ENCODE measurements around the gene ACTG1. TPM values are rescaled to one million over a fixed set of nuclear protein-coding genes. Genes with fewer than 3 reads are reported as not detected.

The ACTG1 gene
- total and polyA plus RNA-seq, 4 donors: 1,438 to 2,547 (median 2,309) TPM

DNA sequence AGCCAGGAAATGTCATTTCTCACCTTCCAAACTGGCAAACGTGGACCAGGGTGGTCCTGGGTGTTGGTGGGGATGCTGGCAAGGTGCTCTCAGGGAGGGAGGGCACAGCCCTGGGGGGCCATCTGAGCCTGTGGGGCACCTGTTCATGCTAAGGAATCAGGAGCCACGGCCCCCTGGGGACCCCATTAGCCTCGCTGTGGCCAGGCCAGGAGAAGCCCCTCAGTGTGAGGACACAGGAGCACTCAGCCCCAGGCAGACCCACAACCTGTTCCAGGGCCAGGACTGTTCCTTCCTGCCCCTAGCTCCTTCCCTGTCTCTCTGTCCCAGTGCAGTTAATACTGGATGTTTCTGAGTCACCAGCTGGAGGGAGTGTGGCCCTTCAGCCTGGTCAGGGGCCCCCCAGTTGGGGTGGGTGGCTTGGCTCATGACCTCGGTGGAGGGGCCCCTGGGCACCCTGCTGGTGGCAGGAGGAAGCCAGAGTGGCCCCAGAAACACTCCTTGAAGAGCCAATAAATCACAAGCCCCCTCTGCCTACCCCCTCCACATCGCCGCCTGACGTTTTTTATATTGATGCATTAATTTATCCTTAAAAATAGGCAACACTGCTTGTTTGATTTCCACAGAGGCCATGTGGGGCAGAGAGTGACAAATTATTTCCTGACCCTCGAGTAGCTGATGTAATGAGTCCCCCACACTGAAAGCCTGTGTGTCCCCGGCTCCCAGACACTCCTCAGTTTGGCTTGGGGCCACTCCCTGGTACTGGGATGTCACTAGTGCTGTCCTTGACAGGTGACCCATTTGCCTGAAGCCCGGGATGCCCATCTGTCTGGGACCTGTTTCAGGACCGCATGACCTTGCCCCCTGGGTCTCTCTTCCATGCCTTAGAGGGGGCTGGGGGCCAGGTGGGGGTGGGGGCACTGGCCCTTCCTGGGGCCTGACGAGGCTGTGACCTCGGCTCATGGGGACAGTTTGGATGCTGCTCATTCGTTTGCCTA lies 22.3 kb downstream of the ACTG1 start:
- DNase-seq (no peak), ATAC-seq (ENCODE audit: low FRiP score) (no peak)
- intact Hi-C loops (cut with DNase I): no loop called here
- H3K9me3 ChIP-seq (ENCODE audit: control insufficient read depth, low read length): no peaks in the 10 kb centered on the region
- H3K27ac ChIP-seq (ENCODE audit: low read depth in 1 of 2, low read length in 2 of 2): no peak overlapping the region
- no peaks in the 10 kb centered on the region for H3K4me1 ChIP-seq (ENCODE audit: control insufficient read depth in 1 of 2, insufficient read depth in 2 of 2, low read length in 2 of 2)
- no peak overlapping the region for H3K4me3 ChIP-seq (ENCODE audit: low read length in 2 of 2)
- peaks cover 0 to 2% of the 10 kb centered on the region in 2 donors for H3K27me3 ChIP-seq (ENCODE audit: control insufficient read depth in 1 of 2, insufficient read depth in 2 of 2, low read length in 1 of 2)
- H3K36me3 ChIP-seq (ENCODE audit: control insufficient read depth in 1 of 2, insufficient read depth in 2 of 2, low read length in 1 of 2): no peaks in the 10 kb centered on the region
- WGBS, 2 donors: 71 to 74% methylated on average over 14 of the region's 14 CpGs

DNA sequence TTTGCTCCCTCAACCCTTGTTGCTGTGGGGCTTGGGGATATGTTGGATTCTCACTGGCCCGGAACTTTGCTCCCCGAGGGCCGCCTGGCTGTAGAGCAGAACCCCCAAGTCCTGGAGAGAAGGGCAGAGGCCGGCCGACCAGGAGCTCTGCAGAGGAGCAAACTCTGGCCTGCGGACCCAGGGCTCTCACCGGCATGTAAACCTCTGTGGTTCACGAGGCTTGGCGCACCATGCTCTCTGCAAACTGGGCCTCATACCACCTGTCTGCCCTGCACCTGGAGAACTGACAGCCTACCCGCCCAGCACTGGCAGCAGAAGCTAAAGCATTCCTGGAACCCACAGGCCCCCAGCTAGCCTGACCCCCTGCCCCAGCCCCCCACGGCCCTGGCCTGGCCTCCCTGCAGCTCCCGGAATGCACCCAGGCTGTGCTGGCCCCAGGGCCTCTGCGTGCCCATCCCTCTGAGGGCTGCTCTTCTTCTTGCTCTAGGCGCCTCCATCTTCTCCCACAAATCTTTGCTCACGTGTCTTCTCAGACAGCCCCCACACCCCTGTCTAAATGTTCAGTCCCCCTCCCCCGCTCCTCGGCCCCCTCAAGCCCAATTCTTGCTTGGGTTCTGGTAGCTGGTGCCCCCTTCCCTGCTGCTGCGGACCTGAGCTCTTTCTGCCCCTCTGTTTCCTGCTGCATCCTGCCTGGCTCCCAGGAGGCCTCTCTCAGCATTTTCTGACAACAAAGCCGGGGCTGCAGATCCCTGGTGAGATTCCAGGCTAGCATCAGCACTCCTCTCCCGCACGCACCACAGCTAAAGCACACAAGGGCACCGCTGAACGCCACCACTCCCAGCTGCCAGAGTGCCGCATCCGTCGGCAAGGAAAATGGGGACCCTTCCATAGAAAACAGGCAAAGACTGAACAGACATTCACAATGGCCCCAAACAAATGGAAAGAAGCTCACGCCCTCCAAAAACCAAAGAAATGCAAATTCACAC lies 23.3 kb downstream of the ACTG1 start:
- Histone ChIP-seq H3K27ac (ENCODE audit: low read depth in 1 of 2, low read length in 2 of 2) (no peak overlapping the region), H3K36me3 (ENCODE audit: control insufficient read depth in 1 of 2, insufficient read depth in 2 of 2, low read length in 1 of 2) (no peaks in the 10 kb centered on the region), H3K4me3 (ENCODE audit: low read length in 2 of 2) (no peak overlapping the region), H3K9me3 (ENCODE audit: control insufficient read depth, low read length) (no peaks in the 10 kb centered on the region), H3K27me3 (ENCODE audit: control insufficient read depth in 1 of 2, insufficient read depth in 2 of 2, low read length in 1 of 2) (peaks cover 0 to 2% of the 10 kb centered on the region in 2 donors), H3K4me1 (ENCODE audit: control insufficient read depth in 1 of 2, insufficient read depth in 2 of 2, low read length in 2 of 2) (no peaks in the 10 kb centered on the region)
- ATAC-seq (ENCODE audit: low FRiP score) (no peak), DNase-seq (peak in 1 of 2 donors; percentile 78)
- intact Hi-C loops (cut with DNase I): no loop called here
- 88 to 89% methylated on average over 27 of the region's 27 CpGs for WGBS, 2 donors

DNA sequence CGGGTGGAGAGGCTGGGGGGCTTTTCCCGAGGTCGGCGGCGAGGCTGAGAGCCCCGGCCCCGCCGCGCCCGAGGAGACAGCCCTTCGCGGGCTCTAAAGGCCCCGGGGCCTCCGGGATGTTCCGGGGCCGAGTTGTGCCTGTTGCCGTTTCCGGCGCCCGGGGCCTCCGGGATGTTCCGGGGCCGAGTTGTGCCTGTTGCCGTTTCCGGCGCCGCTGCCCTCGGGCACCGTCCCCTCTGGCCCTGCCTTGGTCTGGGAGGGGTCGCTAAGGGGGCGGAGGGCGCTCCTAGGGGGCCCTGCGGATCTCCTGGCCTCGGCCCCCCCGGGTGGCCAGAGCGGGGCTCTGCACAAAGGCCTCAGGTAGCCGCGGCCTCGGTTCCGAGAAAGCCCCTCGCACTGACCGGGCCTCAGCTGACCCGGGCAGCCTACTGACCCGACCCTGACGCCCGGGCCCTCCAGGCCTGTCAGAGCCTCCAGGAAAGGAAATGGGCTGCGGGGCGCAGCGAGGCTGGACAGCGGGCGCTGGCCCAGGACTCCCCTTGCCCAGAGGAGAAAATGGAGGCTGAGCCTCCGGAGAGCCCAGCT lies 24.2 kb downstream of the ACTG1 start:
- H3K4me3 ChIP-seq (ENCODE audit: low read length in 2 of 2): peak overlapping the region; percentile 51 to 80
- ATAC-seq (ENCODE audit: low FRiP score) (no peak), DNase-seq (no peak)
- H3K36me3 ChIP-seq (ENCODE audit: control insufficient read depth in 1 of 2, insufficient read depth in 2 of 2, low read length in 1 of 2): no peaks in the 10 kb centered on the region
- no peaks in the 10 kb centered on the region for H3K9me3 ChIP-seq (ENCODE audit: control insufficient read depth, low read length)
- peak overlapping the region in 1 of 2 donors; percentile 65 for H3K27ac ChIP-seq (ENCODE audit: low read depth in 1 of 2, low read length in 2 of 2)
- H3K4me1 ChIP-seq (ENCODE audit: control insufficient read depth in 1 of 2, insufficient read depth in 2 of 2, low read length in 2 of 2): no peaks in the 10 kb centered on the region
- peaks cover 0 to 2% of the 10 kb centered on the region in 2 donors for H3K27me3 ChIP-seq (ENCODE audit: control insufficient read depth in 1 of 2, insufficient read depth in 2 of 2, low read length in 1 of 2)
- intact Hi-C loops (cut with DNase I): no loop called here
- 11 to 18% methylated on average over 35 to 52 of the region's 52 CpGs for WGBS, 2 donors

DNA sequence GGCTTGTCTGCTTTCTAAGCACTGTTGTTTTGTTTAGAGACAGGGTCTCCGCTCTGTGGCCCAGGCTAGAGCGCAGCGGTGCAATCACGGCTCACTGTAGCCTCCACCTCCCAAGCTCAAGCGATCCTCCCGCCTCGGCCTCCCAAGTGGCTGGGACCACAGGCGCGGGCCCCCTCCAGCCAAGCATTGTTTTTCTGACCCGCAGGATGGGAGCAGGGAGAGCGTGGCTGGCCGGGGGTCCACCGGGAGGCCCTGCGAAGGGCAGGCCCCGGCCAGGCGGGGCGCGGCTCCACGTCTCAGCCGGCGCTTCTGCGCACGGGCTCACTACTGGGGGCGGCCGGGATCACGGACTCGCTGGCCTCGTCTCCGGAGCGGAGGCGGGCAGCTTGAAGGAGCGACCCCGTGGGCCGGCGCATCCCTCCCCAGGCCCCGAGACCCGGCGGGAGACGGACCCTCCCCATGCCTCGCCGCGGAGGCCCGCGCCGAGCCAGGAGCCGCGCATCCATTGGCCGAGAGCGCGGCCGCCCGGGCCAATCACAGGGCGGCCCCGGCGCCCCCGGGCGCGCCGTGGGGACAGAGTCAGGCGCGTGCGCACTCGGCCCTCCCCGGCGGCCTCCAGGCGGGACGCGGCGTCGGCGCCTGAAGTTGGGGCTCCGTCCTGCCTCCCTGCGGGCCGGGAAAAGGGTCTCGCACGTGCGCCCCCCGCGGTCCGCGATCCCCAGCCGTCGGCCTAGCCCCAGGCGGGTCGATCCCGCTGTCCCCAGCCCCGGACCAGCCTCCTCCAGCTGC lies 24.9 kb downstream of the ACTG1 start:
- Histone ChIP-seq H3K4me3 (ENCODE audit: low read length in 2 of 2) (peak overlapping the region; percentile 51 to 80), H3K36me3 (ENCODE audit: control insufficient read depth in 1 of 2, insufficient read depth in 2 of 2, low read length in 1 of 2) (no peaks in the 10 kb centered on the region), H3K4me1 (ENCODE audit: control insufficient read depth in 1 of 2, insufficient read depth in 2 of 2, low read length in 2 of 2) (no peaks in the 10 kb centered on the region), H3K9me3 (ENCODE audit: control insufficient read depth, low read length) (no peaks in the 10 kb centered on the region), H3K27ac (ENCODE audit: low read depth in 1 of 2, low read length in 2 of 2) (peak overlapping the region in 1 of 2 donors; percentile 65), H3K27me3 (ENCODE audit: control insufficient read depth in 1 of 2, insufficient read depth in 2 of 2, low read length in 1 of 2) (peaks cover 0 to 2% of the 10 kb centered on the region in 2 donors)
- ATAC-seq (ENCODE audit: low FRiP score) (peak; percentile 83), DNase-seq (peak; percentile 88 to 94)
- WGBS, 2 donors: 6 to 9% methylated on average over 75 to 87 of the region's 87 CpGs
- intact Hi-C loops (cut with DNase I): no loop called here

DNA sequence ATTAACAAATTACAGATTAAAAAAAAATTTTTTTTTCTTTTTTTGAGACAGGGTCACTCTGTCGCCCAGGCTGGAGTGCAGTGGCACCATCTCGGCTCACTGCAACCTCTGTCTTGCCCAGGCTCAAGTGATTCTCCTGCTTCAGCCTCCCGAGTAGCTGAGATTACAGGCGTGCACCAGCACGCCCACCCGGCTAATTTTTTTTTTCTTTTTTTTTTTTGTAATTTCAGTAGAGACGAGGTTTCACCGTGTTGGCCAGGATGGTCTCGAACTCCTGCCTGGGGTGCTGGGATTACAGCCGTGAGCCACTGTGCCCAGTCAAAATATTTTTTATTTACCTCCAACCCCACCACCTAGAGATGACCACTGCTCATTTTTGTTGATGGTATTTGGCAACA lies 25.5 kb downstream of the ACTG1 start:
- intact Hi-C loops (cut with DNase I): no loop called here
- Histone ChIP-seq H3K27ac (ENCODE audit: low read depth in 1 of 2, low read length in 2 of 2) (no peak overlapping the region), H3K36me3 (ENCODE audit: control insufficient read depth in 1 of 2, insufficient read depth in 2 of 2, low read length in 1 of 2) (no peaks in the 10 kb centered on the region), H3K4me3 (ENCODE audit: low read length in 2 of 2) (no peak overlapping the region), H3K4me1 (ENCODE audit: control insufficient read depth in 1 of 2, insufficient read depth in 2 of 2, low read length in 2 of 2) (no peaks in the 10 kb centered on the region), H3K9me3 (ENCODE audit: control insufficient read depth, low read length) (no peaks in the 10 kb centered on the region), H3K27me3 (ENCODE audit: control insufficient read depth in 1 of 2, insufficient read depth in 2 of 2, low read length in 1 of 2) (peaks cover 0 to 2% of the 10 kb centered on the region in 2 donors)
- WGBS, 2 donors: 65 to 79% methylated on average over 10 of the region's 10 CpGs
- ATAC-seq (ENCODE audit: low FRiP score) (no peak), DNase-seq (no peak)

DNA sequence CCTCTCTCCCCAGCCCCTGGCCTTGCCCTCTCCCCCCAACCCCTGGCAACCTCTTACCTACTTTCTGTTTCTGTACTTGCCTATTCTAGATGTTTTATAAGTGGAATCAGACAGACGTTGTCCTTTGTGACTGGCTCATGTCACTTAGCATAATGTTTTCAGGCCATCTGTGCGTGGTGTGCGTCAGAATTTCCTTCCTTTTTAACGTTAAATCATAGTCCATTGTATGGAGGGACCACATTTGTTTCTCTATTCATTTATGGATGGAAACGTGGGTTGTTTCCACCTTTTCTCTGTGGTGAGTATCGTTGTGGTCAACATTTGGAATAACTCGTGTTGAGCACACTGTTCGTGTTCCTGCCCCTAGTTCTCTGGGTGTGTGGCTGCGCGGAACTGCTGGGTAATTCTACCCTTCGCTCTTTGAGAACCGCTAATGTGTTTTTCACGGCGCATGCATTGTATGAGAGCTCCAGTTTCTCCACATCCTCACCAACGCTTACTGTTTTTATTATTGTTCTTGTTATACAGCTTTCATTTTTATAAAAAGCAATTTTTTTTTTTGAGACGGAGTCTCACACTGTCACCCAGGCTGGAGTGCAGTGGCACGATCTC lies 26.3 kb downstream of the ACTG1 start:
- 84 to 86% methylated on average over 17 of the region's 17 CpGs for WGBS, 2 donors
- peaks cover 0 to 2% of the 10 kb centered on the region in 2 donors for H3K27me3 ChIP-seq (ENCODE audit: control insufficient read depth in 1 of 2, insufficient read depth in 2 of 2, low read length in 1 of 2)
- DNase-seq: no peak
- H3K4me3 ChIP-seq (ENCODE audit: low read length in 2 of 2): no peak overlapping the region
- no peaks in the 10 kb centered on the region for H3K36me3 ChIP-seq (ENCODE audit: control insufficient read depth in 1 of 2, insufficient read depth in 2 of 2, low read length in 1 of 2)
- H3K4me1 ChIP-seq (ENCODE audit: control insufficient read depth in 1 of 2, insufficient read depth in 2 of 2, low read length in 2 of 2): no peaks in the 10 kb centered on the region
- H3K9me3 ChIP-seq (ENCODE audit: control insufficient read depth, low read length): no peaks in the 10 kb centered on the region
- ATAC-seq (ENCODE audit: low FRiP score): no peak
- no peak overlapping the region for H3K27ac ChIP-seq (ENCODE audit: low read depth in 1 of 2, low read length in 2 of 2)
- intact Hi-C loops (cut with DNase I): no loop called here

DNA sequence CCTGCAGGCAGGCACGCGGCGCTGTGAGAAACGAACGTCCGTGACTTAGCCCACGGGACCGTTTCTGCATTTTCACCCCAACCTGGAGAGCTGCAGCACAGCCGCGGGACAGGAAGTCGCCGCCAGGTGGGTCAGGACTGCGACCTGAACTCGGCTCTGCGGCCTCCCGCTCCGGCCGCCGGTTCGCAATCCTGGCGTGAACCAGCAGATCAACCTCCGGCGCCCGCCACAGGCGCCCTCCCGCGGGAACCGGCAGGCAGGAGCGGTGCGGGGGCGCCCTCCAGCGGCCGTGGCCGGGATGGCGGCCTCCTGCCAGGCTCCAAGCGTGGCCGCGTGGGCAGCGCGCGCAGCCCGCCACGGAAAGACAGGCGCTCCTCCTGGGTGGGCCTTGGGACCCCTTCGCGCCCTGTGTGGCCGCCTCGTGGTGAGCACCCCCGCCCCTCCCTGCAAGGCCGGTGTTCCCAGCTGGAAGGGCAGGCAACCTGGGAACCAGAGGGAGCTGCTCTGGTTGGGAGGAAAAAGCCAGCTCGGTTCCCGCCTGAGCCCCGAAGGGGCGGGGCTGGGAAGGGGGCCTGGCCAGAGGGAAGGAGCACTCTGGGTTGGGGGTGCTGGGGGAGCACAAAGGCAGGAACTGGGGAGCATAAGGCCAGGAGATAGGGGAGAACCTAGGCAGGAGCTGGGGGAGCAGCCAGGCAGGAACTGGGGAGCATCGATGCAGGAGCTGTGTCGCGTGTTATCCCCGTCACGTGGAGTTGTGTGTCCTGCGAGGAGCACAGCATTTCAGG lies 28.2 kb downstream of the ACTG1 start:
- H3K27me3 ChIP-seq (ENCODE audit: control insufficient read depth in 1 of 2, insufficient read depth in 2 of 2, low read length in 1 of 2): peaks cover 0 to 2% of the 10 kb centered on the region in 2 donors
- no peaks in the 10 kb centered on the region for H3K4me1 ChIP-seq (ENCODE audit: control insufficient read depth in 1 of 2, insufficient read depth in 2 of 2, low read length in 2 of 2)
- 5 to 6% methylated on average over 52 to 60 of the region's 60 CpGs for WGBS, 2 donors
- ATAC-seq (ENCODE audit: low FRiP score) (peak; percentile 89), DNase-seq (peak; percentile 93 to 96)
- intact Hi-C loops (cut with DNase I): loop anchor here (1.0 to 5.0 kb wide), 4 partner anchors 82 to 232 kb away; partner anchors contain the start of gene SLC38A10 (in 1 of the 2)
- H3K36me3 ChIP-seq (ENCODE audit: control insufficient read depth in 1 of 2, insufficient read depth in 2 of 2, low read length in 1 of 2): no peaks in the 10 kb centered on the region
- no peaks in the 10 kb centered on the region for H3K9me3 ChIP-seq (ENCODE audit: control insufficient read depth, low read length)
- H3K27ac ChIP-seq (ENCODE audit: low read depth in 1 of 2, low read length in 2 of 2): no peak overlapping the region
- no peak overlapping the region for H3K4me3 ChIP-seq (ENCODE audit: low read length in 2 of 2)

All from aorta (tissue), 5 donors.